Ishikawa (cell line): ENCODE results near the gene HS3ST6.

Experiments used
- CEBPB ChIP-seq: IDR thresholded peaks from 2 replicates; pipeline ENCODE4 v1.6.1; 2012
- CREB1 ChIP-seq: IDR thresholded peaks from 2 replicates; pipeline ENCODE4 v1.6.1; 2012; ENCODE audit warnings: low read depth
- EGR1 ChIP-seq: IDR thresholded peaks from 2 replicates; pipeline ENCODE4 v1.6.1; 2012
- EP300 ChIP-seq: IDR thresholded peaks from 2 replicates; pipeline ENCODE4 v1.6.1; 2012; ENCODE audit warnings: borderline replicate concordance
- FOXM1 ChIP-seq: IDR thresholded peaks from 2 replicates; pipeline ENCODE4 v1.6.1; 2012; ENCODE audit warnings: low read depth, borderline replicate concordance
- NFIC ChIP-seq: IDR thresholded peaks from 2 replicates; pipeline ENCODE4 v1.6.1; 2012
- RAD21 ChIP-seq: IDR thresholded peaks from 2 replicates; pipeline ENCODE4 v1.6.1; 2012; ENCODE audit warnings: low read depth
- TAF1 ChIP-seq: IDR thresholded peaks from 2 replicates; pipeline ENCODE4 v1.6.1; 2012; ENCODE audit warnings: low read depth, mild to moderate bottlenecking
- TCF12 ChIP-seq: IDR thresholded peaks from 2 replicates; pipeline ENCODE4 v1.6.1; 2012; ENCODE audit warnings: low read depth
- TEAD4 ChIP-seq: IDR thresholded peaks from 2 replicates; pipeline ENCODE4 v1.6.1; 2012
- YY1 ChIP-seq: IDR thresholded peaks from 2 replicates; pipeline ENCODE4 v1.6.1; 2012; ENCODE audit warnings: low read depth
- ZBTB7A ChIP-seq: IDR thresholded peaks from 2 replicates; pipeline ENCODE4 v1.6.1; 2012; ENCODE audit warnings: low read depth
- TF ChIP-seq, protein P1 (sequence below): IDR thresholded peaks from 2 replicates; pipeline ENCODE4 v1.6.1; 2012
- TF ChIP-seq, protein P2 (sequence below): IDR thresholded peaks from 2 replicates; pipeline ENCODE4 v1.6.1; 2012; ENCODE audit warnings: low read depth, mild to moderate bottlenecking
- TF ChIP-seq, protein P3 (sequence below): IDR thresholded peaks from 2 replicates; pipeline ENCODE4 v1.6.1; 2012

HS3ST6 gene

DNA sequence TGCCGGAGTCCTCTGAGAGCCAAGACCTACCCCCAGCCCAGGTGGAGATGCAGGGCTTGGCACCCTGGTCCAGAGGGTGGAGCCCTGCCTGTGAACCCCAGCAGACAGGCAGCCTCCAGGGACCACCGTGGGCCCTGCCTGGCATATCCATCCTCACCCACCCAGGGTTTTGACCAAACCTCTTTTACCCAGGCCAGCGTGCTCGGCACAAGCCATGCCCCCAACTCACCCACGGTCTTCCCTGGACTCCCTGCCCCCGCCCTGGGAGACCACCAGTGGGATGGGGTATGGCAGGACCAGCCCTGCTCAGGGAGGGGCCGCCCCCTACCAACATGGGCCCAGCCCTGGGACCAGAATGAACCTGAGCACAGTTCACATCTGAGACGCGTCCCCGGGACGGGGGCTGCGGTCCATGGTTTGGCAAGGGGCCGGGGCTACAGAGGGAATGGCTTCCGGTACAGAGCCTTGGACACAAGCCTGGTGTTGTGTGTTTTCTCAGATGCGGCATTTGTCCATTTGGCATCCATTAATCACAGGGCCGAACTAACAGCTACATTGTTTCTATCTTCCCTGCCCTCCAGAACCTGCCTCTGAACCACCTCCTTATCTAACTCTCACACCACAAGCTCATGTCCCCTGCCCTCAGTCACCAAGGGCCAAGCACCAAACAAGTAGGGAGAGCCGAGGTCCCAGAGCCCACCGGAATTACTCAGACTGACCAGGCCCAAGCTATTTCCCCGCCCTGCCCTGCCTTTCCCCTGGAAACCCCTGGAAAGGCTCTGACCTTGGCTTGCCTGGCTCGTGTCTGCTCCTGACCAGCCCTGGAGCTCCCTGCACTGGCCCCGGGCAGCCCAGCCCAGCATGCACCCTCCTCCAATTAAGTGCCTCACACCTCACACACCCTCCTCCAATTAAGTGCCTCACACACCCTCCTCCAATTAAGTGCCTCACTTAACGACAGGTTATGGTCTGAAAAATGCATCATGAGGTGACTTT, 14.1 kb downstream of the HS3ST6 start:
- no peak for TF ChIP-seq EP300
- TF ChIP-seq, protein P1, sequence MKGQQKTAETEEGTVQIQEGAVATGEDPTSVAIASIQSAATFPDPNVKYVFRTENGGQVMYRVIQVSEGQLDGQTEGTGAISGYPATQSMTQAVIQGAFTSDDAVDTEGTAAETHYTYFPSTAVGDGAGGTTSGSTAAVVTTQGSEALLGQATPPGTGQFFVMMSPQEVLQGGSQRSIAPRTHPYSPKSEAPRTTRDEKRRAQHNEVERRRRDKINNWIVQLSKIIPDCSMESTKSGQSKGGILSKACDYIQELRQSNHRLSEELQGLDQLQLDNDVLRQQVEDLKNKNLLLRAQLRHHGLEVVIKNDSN: no peak
- TF ChIP-seq ZBTB7A: no peak
- no peak for TF ChIP-seq TAF1
- TF ChIP-seq EGR1: no peak
- TF ChIP-seq, protein P2, sequence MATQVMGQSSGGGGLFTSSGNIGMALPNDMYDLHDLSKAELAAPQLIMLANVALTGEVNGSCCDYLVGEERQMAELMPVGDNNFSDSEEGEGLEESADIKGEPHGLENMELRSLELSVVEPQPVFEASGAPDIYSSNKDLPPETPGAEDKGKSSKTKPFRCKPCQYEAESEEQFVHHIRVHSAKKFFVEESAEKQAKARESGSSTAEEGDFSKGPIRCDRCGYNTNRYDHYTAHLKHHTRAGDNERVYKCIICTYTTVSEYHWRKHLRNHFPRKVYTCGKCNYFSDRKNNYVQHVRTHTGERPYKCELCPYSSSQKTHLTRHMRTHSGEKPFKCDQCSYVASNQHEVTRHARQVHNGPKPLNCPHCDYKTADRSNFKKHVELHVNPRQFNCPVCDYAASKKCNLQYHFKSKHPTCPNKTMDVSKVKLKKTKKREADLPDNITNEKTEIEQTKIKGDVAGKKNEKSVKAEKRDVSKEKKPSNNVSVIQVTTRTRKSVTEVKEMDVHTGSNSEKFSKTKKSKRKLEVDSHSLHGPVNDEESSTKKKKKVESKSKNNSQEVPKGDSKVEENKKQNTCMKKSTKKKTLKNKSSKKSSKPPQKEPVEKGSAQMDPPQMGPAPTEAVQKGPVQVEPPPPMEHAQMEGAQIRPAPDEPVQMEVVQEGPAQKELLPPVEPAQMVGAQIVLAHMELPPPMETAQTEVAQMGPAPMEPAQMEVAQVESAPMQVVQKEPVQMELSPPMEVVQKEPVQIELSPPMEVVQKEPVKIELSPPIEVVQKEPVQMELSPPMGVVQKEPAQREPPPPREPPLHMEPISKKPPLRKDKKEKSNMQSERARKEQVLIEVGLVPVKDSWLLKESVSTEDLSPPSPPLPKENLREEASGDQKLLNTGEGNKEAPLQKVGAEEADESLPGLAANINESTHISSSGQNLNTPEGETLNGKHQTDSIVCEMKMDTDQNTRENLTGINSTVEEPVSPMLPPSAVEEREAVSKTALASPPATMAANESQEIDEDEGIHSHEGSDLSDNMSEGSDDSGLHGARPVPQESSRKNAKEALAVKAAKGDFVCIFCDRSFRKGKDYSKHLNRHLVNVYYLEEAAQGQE: no peak
- no peak for TF ChIP-seq TCF12
- TF ChIP-seq CEBPB: no peak
- no peak for TF ChIP-seq FOXM1
- no peak for TF ChIP-seq YY1
- no peak for TF ChIP-seq TEAD4
- TF ChIP-seq, protein P3, sequence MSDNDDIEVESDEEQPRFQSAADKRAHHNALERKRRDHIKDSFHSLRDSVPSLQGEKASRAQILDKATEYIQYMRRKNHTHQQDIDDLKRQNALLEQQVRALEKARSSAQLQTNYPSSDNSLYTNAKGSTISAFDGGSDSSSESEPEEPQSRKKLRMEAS: no peak
- TF ChIP-seq RAD21: no peak
- no peak for TF ChIP-seq CREB1
- TF ChIP-seq NFIC: no peak

DNA sequence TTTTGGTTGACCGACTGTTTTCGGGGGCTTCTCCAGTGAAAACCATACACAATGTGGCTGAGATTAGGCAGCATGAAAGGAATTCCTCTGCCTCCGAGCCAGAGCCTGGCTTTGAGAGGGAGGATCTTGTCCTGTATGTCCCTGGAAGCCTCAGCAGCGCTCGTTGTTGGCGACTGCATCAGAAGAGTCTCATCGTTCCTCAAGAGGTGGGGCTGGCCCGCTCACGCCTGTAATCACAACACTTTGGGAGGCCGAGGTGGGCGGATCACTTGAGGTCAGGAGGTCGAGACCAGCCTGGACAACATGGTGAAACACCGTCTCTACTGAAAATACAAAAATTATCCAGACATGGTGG, 15.0 kb downstream of the HS3ST6 start:
- TF ChIP-seq FOXM1 (no peak), TEAD4 (no peak), TCF12 (no peak), TAF1 (no peak), NFIC (no peak), RAD21 (no peak), CREB1 (no peak), YY1 (no peak), EP300 (no peak), CEBPB (no peak), EGR1 (no peak), ZBTB7A (no peak)
- TF ChIP-seq, protein P1: no peak
- TF ChIP-seq, protein P3: no peak
- TF ChIP-seq, protein P2: no peak

DNA sequence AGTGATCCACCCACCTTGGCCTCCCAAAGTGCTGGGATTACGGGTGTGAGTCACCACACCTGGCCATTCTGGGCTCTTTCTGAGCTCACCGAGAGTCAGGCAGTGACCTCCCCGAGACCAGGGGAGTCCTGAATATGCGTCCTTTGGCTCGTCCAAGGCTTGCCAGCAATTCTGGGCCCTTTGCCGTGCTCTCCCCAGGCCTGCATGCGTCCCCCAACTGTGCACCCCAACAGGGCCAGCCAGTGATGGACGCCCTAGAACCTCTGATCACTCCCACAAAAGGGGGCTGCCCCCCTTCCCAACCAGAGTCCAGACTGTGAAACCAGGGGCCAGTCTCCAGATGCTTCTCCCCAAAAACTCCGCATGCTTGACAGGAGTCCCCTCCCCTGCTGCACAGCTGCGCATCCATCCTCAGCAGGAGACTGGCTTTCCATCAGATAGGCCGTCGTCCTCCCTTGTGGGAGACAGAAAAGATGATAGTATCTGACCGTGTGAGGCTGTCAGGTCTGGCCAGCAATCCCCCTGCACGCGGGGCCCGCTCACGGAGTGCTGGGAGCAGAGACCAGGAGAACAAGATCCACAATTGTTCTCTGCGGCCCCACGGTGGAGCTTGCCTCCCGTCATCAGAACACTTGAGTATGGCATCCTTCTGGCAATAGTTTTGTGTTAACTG, 15.5 kb downstream of the HS3ST6 start:
- TF ChIP-seq EGR1 (no peak), TAF1 (no peak), CREB1 (no peak)

DNA sequence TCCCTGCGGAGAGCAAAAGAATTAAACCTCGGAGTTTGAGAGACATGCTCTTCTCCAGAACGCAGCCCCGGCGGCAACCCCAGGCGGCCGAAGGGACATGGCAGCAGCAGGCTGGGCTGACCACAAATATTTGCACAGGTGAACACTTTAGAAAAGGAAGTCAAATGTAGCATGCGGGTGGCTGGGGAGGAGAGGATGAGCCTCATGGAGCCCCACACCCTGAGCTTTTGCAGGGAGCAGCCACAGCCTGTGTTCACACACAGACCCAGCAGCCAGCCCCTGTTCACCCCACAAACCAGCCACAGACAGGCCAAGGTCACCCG, 17.8 kb downstream of the HS3ST6 start:
- TF ChIP-seq NFIC: no peak
- TF ChIP-seq RAD21: no peak
- TF ChIP-seq, protein P1: no peak
- no peak for TF ChIP-seq TCF12
- TF ChIP-seq TEAD4: no peak

DNA sequence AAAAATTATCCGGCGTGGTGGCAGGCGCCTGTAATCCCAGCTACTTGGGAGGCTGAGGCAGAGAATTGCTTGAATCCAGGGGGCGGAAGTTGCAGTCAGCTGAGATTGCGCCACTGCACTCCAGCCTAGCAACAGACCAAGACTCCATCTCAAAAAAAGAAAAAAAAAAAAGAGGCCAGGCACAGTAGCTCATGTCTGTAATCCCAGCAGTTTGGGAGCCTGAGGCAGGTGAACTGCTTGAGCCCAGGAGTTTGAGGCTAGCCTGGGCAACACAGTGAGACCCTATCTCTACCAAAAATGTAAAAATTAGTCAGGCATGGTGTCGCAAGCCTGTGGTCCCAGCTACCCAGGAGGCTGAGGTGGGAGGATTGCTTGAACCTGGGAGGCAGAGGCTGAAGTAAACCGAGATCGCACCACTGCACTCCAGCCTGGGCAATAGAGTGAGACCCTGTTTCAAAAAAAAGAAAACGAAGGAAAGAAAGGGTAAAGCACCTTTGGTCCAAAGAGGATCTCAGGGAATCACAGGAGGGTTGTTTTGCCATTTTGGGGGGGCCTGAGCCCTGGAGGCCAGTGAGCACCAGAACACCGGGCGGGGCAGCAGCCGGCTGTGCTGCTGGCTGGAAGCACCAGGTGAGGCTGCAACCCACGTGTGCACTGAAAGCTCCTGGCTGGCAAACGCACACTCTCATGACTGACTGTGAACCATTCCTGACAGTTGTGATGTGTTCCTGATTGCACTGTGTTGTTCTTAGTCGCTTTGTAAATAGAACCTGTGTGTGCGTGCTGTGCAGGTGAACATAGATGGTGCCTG, 18.4 kb downstream of the HS3ST6 start:
- no peak for TF ChIP-seq CREB1
- TF ChIP-seq, protein P3: no peak
- TF ChIP-seq EGR1: no peak
